Amygdala (tissue), 56 donors: ENCODE results near the gene NELFA.
"Not testable (repeated sequence)": the region's sequence is repeated elsewhere in the genome, so short reads cannot be mapped to it uniquely, and the experiment has no call there.

ENCODE experiments used
- DNase-seq, 56 donors: peaks; one replicate each; lab custom pipeline; 2025; lab: John Stamatoyannopoulos, UW

NELFA gene

DNA sequence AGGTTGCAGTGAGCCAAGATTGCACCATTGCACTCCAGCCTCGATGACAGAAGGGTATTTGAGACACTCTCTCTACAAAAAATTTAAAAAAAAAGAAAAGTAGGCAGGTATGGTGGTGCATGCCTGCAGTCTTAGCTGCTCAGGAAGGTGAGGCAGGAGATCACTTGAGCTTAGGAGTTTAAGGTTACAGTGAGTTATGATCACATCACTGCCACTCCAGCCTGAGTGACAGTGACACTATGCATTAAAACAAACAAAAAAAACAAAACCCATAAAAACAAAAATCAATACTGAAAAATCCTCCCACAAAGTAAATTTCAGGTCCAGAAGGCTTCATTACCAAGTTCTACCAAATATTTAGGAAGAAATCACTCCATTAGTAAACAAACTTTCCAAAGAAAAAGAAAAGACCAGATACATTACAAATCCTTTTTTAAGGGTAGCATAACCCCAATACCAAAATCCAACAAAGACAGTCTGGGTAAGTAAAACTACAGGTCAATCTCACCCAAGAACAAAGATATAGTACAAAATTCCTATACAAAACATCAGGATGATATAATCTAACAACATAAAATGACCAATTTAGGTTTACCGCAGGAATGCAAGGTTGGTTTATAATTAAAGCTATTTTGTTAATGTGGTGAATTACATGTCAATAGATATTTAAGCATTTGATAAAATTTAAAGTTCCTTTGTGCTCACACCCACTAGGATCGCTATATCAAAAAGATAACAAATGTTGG, 11.7 kb downstream of the NELFA start:
- DNase-seq, result no peak

DNA sequence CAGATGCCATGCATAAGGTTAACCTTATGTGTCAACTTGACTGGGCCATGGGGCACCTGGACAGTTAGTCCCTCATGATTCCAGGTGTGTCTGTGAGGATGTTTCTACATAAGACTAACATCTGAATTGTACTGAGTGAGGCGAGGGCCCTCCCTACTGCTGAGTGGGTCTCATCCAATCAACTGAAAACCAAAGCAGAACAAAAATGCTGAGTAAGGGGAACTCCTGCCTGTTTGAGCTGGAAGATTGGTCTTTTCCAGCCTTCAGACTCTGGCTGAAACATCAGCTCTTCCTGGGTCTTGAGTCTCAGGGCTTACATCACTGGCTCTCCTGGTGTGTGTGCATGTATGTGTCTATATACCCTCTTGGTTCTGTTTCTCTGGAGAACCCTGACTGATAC, 13.8 kb downstream of the NELFA start:
- DNase-seq, result no peak

GRCh38 chr4:1993718-1994516, 14.9 kb downstream of the NELFA start:
- DNase-seq, result not testable (repeated sequence)

- DNase-seq, result no peak
These were observed 15.6 kb downstream of the NELFA start for GRCh38 chr4:1993169-1993516.

DNA sequence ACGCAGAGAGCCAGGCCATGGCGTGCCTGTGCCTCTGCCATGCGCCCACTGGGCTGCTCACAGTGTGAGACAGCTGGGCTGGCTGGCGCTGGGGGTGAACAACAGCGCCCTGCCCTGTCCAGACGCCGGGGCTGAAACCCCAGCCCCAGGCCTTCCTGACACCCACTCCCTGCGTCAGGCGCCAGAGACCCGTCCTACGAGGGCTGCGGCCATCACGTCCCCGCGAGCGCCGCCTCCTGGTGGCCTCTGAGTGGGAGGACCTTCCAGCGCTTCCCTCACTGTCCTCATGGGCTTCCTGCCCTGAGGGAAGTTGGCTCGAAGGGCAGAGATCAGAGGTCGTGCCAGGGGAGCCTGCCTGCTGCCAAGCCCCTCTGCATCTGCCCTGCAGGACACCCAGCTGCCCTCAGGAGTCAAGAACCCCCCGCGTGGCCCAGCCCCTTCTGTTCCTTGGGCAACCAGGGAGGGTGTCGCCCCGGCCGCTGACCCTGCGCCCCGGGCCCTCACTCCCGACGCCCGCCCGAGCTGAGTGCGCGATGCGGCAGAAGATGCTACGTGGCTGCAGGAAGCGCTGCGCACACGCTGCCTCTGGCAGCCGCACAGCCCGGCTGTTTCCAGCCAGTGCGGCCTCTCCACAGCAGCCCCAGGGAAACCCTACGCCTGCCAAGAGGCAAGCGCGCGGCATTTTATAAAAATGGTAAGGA, 16.2 kb downstream of the NELFA start:
- no peak for DNase-seq

GRCh38 chr4:1991596-1992434, 17.0 kb downstream of the NELFA start:
- no peak for DNase-seq

DNA sequence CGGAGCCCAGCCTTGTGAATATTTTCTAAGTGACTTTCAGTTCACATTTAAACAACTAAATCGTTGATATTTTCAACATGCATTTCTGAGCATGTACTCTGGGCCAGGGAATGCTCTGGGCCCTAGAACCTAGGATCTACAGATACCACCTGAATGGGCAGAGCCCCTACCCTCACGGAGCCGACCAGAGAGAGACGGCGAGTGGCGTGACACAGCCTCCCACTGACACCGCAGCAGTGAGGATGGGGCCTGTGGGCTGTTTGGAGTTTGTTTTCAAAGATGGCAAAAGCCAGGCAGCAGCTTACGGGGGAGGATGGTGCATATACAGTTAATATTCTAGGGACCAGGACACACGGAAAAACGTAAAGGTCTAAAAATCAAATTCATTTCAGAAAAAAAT, 17.7 kb downstream of the NELFA start:
- no peak for DNase-seq

DNA sequence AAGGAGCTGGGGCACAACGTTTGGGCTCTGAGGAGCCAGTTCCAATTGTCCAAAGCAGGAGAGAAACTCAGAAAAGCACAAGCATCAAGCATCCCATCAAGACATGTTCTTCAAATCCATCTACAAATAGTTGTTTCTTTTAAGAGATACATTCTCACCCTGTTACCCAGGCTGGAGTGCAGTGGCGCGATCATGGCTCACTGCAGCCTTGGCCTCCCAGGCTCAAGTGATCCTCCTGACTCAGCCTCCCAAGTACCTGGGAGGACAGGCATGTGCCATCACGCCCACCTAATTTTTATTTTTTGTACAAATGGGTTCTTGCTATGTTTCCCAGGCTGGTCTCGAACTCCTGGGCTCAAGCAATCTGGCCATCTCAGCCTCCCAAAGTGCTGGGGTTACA, 18.1 kb downstream of the NELFA start:
- no peak for DNase-seq

- DNase-seq, result no peak
These were observed 18.5 kb downstream of the NELFA start for GRCh38 chr4:1990348-1990645.

- DNase-seq, result no peak
These were observed 19.0 kb downstream of the NELFA start for GRCh38 chr4:1989533-1990347.

- no peak for DNase-seq
These were observed 20.4 kb downstream of the NELFA start for GRCh38 chr4:1988327-1988724.

DNA sequence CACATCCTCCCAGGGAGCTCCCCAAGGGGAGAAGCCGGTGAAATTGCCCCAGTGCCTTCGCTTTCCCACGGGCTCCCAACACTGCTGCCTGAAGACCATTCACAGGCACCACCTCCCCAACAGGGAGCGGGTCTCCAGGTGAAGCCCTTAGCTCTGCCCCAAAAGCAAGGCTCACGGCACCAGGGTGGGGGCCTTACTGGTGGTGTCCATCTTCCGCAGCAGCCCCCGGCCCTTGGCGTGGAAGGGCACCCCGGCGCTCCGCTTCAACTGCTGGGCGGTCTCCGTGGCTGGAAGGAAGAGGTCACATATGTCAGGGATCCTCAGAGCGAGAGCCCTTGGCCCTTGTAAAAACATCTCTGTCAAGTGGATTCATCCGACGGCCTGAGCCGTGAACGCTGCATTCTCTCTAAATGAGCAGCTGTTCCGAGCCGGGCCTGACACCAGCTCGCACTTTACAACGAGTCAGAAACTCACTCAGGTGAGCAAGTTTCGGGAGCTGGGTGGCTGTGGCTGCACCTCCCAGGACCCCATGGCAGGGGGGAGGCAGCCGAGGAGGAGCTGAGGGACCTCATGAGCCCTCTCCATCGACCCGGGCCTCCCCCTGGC, 20.9 kb downstream of the NELFA start:
- no peak for DNase-seq

- DNase-seq, result no peak
These were observed 21.5 kb downstream of the NELFA start for GRCh38 chr4:1987296-1987695.

DNA sequence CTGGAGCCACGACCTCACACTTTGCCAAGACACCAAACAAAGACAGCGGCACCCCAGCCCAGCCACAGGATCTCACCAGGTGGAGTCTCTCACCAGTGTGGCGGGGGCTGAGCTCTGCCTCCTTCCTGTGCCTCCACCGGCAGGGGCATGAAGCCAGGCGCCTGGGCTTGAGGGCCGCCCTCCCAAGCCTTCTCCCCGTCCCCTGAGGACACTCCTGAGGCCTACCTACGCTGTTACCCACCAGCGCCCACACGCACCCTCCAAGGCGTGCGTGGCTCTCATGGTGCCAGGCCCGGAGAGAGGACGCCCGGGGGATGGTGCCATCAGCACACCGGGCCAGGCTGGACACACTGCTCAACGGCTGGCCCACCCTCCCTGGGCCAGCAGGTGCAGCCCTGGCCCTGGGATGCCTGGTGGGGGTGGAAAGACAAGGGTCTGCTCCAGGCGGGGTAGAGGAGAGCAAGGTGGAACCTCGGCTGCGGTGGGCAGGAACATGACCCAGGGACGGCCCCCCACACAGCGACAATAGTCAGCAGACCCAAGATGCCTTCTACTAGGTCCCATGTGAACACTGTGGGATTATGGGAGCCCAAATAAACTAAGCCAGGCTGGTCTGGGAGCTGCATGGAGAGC, 22.1 kb downstream of the NELFA start:
- no peak for DNase-seq

DNA sequence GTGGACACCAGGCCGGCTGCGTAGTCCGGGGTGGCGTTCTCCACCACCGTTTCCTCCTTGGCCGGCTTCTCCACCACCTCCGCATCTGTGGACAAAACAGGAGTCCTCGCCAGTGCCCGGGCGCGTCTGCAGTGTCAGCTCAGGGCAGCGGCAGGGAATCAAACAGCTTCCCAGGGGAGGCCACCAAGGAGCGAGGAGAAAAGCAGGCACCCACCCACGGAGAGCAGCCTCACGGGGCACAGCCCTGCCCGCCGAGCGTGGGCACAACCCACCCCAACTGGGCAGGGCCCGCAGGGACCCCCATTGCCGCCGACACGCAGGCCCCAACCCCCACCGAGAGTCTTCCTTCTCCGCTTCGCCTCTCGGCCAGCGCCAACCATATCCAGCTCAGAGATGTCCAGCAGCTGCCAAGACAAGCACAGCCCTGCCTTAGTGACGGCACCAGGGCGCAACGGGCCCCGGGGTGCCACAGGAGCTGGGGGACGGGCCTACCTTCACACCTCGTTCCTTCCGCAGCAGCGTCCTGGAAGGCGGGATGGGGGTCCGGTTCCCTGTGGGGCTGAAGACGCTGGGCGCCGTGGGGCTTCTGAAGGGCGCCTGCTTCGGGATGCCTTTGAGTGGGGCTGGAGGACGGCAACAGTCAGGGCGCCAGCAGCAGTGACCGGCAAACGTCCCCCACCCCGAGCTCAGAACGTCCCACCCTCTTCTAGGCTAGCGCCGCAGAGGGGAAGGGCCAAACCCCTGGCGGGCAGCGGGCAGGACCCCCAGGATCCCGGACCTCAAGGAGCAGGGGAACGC, 22.8 kb downstream of the NELFA start:
- no peak for DNase-seq

DNA sequence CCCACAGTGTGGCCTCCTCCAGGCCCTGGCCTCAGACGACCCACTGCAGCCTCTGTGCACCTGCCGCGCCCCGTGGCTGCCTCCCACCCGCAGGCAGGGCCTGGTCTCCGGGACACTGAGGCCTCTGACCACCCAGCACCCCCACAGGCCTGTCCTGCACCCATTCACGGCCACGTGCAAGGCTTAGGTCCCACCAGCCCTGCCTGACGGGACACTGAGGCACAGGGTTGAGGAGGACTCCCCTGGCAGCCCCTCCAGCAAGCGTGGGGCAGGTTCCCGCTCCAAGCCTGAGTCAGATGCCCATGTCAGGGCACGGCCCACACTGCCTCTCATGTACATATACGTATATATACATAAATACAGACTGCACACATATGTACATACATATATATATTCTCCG, 23.5 kb downstream of the NELFA start:
- DNase-seq, result no peak

GRCh38 chr4:1984406-1985191, 24.2 kb downstream of the NELFA start:
- no peak for DNase-seq
